ENCODE results near the gene ATXN1. TPM values are rescaled to one million over a fixed set of nuclear protein-coding genes. Genes with fewer than 3 reads are reported as not detected.

Gene ATXN1
- total RNA-seq, 1 donor: 48.5 TPM

DNA sequence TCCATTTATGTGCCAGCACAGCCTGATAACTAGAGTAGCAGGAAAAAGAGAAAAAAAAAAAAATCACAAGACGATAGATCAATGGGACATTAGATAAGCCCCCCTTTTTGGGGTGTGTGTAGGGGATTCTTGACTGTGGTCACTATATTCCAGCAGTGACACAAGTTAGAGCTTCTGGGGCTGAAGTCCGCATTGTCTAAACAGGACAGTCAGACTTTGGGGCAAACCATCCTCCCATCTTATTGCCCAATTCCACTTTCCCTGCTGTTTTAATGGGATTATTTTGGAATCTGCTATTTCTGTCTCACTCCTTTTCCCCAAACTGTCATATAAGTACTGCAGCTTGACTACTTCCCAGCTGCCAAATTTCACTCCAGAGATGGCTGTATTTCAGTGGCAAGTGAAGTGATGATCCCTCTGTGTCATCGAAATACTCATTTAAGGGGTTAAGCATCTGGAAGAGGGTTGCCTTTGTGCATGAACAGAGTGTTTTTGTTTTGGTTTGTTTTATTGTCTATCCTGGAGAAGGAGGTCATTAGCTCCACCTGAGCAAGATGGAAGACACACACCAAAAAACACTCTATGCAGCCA lies 182.5 kb downstream of the ATXN1 start:
- no peak for DNase-seq (ENCODE audit: insufficient read length, low spot score, missing footprints)
- no peak for TF ChIP-seq CTCF (IDR thresholded peaks at IDR 0.05; ENCODE audit: extremely low read depth, low read depth, low read length)
- Histone ChIP-seq H3K9me3 (ENCODE audit: low read depth, low read length) (no peaks in the 10 kb centered on the region), H3K27ac (ENCODE audit: low read depth, low read length) (no peak overlapping the region), H3K4me1 (ENCODE audit: insufficient read depth, low read length) (peaks cover 8% of the 10 kb centered on the region), H4K20me1 (ENCODE audit: insufficient read depth, low read length) (no peaks in the 10 kb centered on the region), H3K27me3 (ENCODE audit: insufficient read depth, low read length) (no peaks in the 10 kb centered on the region), H3K36me3 (ENCODE audit: insufficient read depth, low read length) (no peaks in the 10 kb centered on the region), H3K4me3 (ENCODE audit: insufficient read depth, low read length) (no peak overlapping the region), H2AFZ (ENCODE audit: low read length) (no peak overlapping the region), H3K4me2 (ENCODE audit: insufficient read depth, low read length) (no peak overlapping the region), H3K79me2 (ENCODE audit: insufficient read depth, low read length) (no peaks in the 10 kb centered on the region)

DNA sequence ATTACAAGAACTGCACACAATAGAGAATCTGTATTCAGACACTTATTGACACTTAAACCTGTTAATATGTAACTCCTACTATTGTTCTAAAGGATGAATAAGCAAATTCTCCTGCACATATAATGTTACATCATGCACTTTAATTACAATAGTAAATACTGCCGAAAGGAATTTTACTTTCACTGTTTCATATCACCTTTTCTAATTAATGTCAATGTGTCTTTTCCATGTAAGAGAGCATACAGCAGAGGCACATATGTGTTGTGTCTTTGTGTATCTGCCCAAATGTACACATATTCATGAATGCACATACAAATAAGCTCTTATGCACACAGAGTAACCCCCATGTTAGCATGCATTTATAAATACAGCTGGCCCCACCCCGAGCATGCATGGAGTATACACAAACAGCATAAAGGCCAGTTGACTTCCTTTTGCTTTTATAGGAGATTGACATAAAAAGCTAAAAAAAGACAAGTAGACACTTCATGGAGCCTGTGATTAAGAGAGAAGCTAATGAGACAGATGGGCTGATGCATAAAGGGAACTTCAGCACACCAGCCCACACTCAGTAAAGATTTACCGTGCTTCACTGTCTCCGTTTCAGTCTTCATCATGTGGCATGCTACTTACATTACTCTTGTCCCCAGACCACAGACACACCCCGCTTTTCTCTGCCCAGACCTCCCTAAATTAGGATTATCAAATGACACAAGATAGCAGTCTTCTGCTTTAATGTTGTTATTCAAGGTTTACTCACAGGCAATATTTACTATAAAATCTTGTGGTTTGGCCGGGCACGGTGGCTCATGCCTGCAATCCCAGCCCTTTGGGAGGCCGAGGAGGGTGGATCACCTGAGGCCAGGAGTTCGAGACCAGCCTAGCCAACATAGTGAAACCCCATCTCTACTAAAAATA lies 184.6 kb downstream of the ATXN1 start:
- H3K4me1 ChIP-seq (ENCODE audit: insufficient read depth, low read length): no peaks in the 10 kb centered on the region
- no peak for TF ChIP-seq CTCF (IDR thresholded peaks at IDR 0.05; ENCODE audit: extremely low read depth, low read depth, low read length)
- no peak overlapping the region for H2AFZ ChIP-seq (ENCODE audit: low read length)
- no peaks in the 10 kb centered on the region for H3K9me3 ChIP-seq (ENCODE audit: low read depth, low read length)
- no peak overlapping the region for H3K4me3 ChIP-seq (ENCODE audit: insufficient read depth, low read length)
- H3K27ac ChIP-seq (ENCODE audit: low read depth, low read length): no peak overlapping the region
- H3K4me2 ChIP-seq (ENCODE audit: insufficient read depth, low read length): peak overlapping the region; percentile 25
- no peaks in the 10 kb centered on the region for H3K79me2 ChIP-seq (ENCODE audit: insufficient read depth, low read length)
- no peak for DNase-seq (ENCODE audit: insufficient read length, low spot score, missing footprints)
- no peaks in the 10 kb centered on the region for H4K20me1 ChIP-seq (ENCODE audit: insufficient read depth, low read length)
- H3K27me3 ChIP-seq (ENCODE audit: insufficient read depth, low read length): no peaks in the 10 kb centered on the region
- H3K36me3 ChIP-seq (ENCODE audit: insufficient read depth, low read length): no peaks in the 10 kb centered on the region

DNA sequence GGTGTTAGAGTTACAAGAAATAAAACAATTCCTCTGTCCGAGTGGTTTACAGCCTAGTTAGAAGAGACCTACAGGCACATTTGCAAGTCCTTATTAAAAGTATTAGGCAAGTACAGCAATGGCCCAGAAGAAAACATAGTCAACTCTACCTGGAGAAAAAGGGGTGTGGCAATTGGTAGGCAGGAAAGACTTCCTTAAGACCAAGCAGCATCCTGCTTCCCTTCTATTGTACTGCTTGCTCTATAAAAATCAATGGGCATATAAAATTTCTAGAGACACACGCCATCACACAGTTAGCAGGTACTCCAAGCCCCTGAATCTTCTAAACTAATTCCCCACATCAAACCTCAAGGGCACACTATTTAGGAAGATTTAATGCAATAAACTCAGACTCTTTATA lies 185.6 kb downstream of the ATXN1 start:
- Histone ChIP-seq H3K4me1 (ENCODE audit: insufficient read depth, low read length) (no peaks in the 10 kb centered on the region), H3K4me2 (ENCODE audit: insufficient read depth, low read length) (no peak overlapping the region), H3K9me3 (ENCODE audit: low read depth, low read length) (no peaks in the 10 kb centered on the region), H3K79me2 (ENCODE audit: insufficient read depth, low read length) (no peaks in the 10 kb centered on the region), H2AFZ (ENCODE audit: low read length) (no peak overlapping the region), H3K4me3 (ENCODE audit: insufficient read depth, low read length) (no peak overlapping the region), H4K20me1 (ENCODE audit: insufficient read depth, low read length) (no peaks in the 10 kb centered on the region), H3K27ac (ENCODE audit: low read depth, low read length) (no peak overlapping the region), H3K36me3 (ENCODE audit: insufficient read depth, low read length) (no peaks in the 10 kb centered on the region), H3K27me3 (ENCODE audit: insufficient read depth, low read length) (no peaks in the 10 kb centered on the region)
- TF ChIP-seq CTCF (IDR thresholded peaks at IDR 0.05; ENCODE audit: extremely low read depth, low read depth, low read length): no peak
- no peak for DNase-seq (ENCODE audit: insufficient read length, low spot score, missing footprints)

GRCh38 chr6:16572943-16573342 lies 188.3 kb downstream of the ATXN1 start:
- no peaks in the 10 kb centered on the region for H3K79me2 ChIP-seq (ENCODE audit: insufficient read depth, low read length)
- H3K36me3 ChIP-seq (ENCODE audit: insufficient read depth, low read length): no peaks in the 10 kb centered on the region
- TF ChIP-seq CTCF (IDR thresholded peaks at IDR 0.05; ENCODE audit: extremely low read depth, low read depth, low read length): no peak
- H2AFZ ChIP-seq (ENCODE audit: low read length): no peak overlapping the region
- DNase-seq (ENCODE audit: insufficient read length, low spot score, missing footprints): no peak
- no peaks in the 10 kb centered on the region for H4K20me1 ChIP-seq (ENCODE audit: insufficient read depth, low read length)
- no peak overlapping the region for H3K4me2 ChIP-seq (ENCODE audit: insufficient read depth, low read length)
- no peaks in the 10 kb centered on the region for H3K9me3 ChIP-seq (ENCODE audit: low read depth, low read length)
- H3K4me3 ChIP-seq (ENCODE audit: insufficient read depth, low read length): no peak overlapping the region
- no peak overlapping the region for H3K27ac ChIP-seq (ENCODE audit: low read depth, low read length)
- H3K4me1 ChIP-seq (ENCODE audit: insufficient read depth, low read length): no peaks in the 10 kb centered on the region
- no peaks in the 10 kb centered on the region for H3K27me3 ChIP-seq (ENCODE audit: insufficient read depth, low read length)
